Rectal smooth muscle tissue (tissue), 1 donor: ENCODE results near the gene FNIP2.
A peak's percentile ranks its signal among the peaks of the same experiment; 100 is the strongest.

Source experiments
- H3K27ac ChIP-seq: one replicate; pipeline ENCODE4 v1.7.0; 2013; ENCODE audit warnings: low read depth, low read length, inconsistent platforms
- H3K27me3 ChIP-seq: one replicate; pipeline ENCODE4 v1.7.0; 2013; ENCODE audit warnings: low read length; ENCODE audit not compliant: control insufficient read depth, insufficient read depth
- H3K36me3 ChIP-seq: one replicate; pipeline ENCODE4 v1.7.0; 2013; ENCODE audit warnings: low read length; ENCODE audit not compliant: control insufficient read depth, insufficient read depth
- H3K4me1 ChIP-seq: one replicate; pipeline ENCODE4 v1.7.0; 2013; ENCODE audit warnings: low read length; ENCODE audit not compliant: control insufficient read depth, insufficient read depth
- H3K4me3 ChIP-seq: one replicate; pipeline ENCODE4 v1.7.0; 2013; ENCODE audit warnings: low read length
- H3K9ac ChIP-seq: one replicate; pipeline ENCODE4 v1.7.0; 2013; ENCODE audit warnings: low read length

Gene FNIP2

DNA sequence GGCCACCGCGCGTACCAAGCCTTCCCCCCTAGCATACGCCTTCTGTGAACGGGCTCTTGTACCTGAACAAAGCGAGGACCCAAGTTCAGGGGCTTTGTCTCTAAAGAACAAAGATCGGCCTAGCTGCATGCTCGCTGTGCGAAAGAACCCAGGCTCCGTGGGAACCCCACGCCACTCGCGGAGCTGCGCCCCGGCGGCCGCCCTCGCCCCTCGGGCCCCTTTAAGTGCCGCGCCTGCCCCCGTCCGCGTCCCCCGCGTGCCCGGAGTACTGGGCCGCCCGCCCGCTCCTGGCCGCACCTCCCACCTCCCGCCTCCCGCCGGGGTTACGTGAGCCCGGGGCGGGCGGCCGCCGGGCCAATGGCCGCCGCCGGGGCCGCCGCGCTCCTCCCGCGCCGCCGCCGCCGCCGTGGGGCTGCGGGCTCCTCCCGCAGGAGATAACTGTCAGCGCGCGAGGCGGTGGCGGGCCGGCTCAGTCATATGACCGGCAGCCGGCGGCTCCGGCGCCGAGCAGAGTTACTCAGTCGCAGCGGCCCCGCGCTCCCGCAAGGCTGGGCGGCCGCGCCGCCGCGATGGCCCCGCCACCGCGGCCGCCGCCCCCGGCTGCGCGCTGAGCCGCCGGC lies at the start of gene FNIP2:
FNIP2 (plus strand) TSS at position 472 of the 620 bp plus-strand sequence. CDS start 187 bp downstream, outside the sequence.
- Histone ChIP-seq H3K9ac (peak within 1 kb of the TSS; percentile 78), H3K4me3 (peak within 1 kb of the TSS; percentile 96), H3K36me3 (no peaks in the 10 kb centered on the region), H3K27me3 (no peaks in the 10 kb centered on the region), H3K4me1 (peaks cover 3% of the 10 kb centered on the region), H3K27ac (peak within 1 kb of the TSS; percentile 88)

DNA sequence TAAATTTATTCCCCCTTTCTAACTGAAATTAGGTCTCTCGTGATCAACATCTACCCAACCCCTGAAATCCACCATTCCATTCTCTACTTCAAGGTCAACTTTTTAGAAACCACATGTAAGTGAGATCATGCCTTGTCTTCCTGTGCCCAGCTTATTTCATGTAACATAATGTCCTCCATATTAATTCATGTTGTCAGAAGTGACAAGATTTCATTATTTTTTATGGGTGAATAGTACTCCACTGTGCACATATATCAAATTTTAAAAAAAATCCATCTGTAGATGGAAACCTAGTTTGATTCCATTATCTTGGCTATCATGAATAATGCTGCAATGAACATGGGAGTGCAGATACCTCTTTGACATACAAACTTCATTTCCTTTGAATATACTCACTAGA lies 47.1 kb upstream of the FNIP2 start:
- Histone ChIP-seq H3K27me3 (no peaks in the 10 kb centered on the region), H3K36me3 (peaks cover 15% of the 10 kb centered on the region), H3K27ac (no peak overlapping the region), H3K4me3 (no peak overlapping the region), H3K9ac (no peak overlapping the region), H3K4me1 (peaks cover 8% of the 10 kb centered on the region)

- H3K36me3 ChIP-seq, result peaks cover 15% of the 10 kb centered on the region
- H3K9ac ChIP-seq, result peak overlapping the region; percentile 72
- H3K4me1 ChIP-seq, result peaks cover 8% of the 10 kb centered on the region
- H3K4me3 ChIP-seq, result peak overlapping the region; percentile 83
- H3K27ac ChIP-seq, result peak overlapping the region; percentile 88
- H3K27me3 ChIP-seq, result no peaks in the 10 kb centered on the region
Measured at GRCh38 chr4:158722291-158722916, 46.4 kb upstream of the FNIP2 start.

DNA sequence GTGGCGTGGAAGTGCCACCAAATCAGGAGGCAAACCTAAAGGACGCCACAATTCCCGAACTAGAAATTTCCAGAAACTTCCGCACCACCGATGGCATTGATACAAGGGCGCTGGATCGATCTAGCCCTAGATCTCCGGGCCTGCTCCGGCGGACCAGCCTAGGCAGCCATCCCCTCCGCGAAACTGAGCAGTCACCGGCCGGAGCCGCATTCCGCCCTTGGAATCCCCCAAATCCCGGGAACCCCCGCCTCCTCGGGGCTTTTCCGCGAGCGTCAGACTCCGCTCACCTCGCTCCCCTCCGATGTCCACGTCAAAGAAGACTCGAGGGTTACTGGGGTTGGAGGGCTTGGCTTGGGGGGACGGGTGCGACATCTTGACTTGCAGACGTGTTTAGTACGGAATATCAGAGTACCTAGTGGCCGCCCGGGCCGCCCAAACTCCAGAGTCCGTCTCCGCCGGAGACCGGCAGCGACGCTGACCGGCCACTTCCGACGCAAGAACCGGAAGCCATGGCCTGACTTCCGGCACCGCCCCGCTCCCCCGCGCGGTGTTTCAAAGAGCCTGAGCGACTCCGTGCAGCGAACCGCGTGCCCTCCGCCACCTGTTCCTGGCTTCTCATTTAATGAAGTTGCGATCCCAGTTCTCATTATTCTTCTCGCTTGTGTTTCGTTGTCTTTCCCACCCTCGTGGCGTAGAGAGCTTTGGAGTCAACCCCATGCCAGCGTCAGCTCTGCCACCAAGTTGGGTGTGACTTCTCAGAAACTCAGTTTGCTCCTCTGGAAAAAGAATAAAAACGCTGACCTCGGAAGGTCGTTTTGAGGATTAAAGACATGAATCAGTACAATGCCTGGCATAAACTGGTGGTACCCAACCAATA lies 45.7 kb upstream of the FNIP2 start, which contains the start of gene PPID:
PPID (minus strand) TSS at position 480 of the 877 bp plus-strand sequence; CDS start at position 372, 108 bp downstream.
- Histone ChIP-seq H3K27me3 (no peaks in the 10 kb centered on the region), H3K4me1 (peaks cover 8% of the 10 kb centered on the region), H3K4me3 (peak within 1 kb of the TSS; percentile 83), H3K9ac (peak within 1 kb of the TSS; percentile 72), H3K36me3 (peaks cover 10% of the 10 kb centered on the region), H3K27ac (peak within 1 kb of the TSS; percentile 88)

- Histone ChIP-seq H3K4me3 (no peak overlapping the region), H3K9ac (no peak overlapping the region), H3K27ac (no peak overlapping the region), H3K36me3 (peaks cover 5% of the 10 kb centered on the region), H3K27me3 (no peaks in the 10 kb centered on the region), H3K4me1 (peaks cover 8% of the 10 kb centered on the region)
Measured at GRCh38 chr4:158724637-158725036, 44.2 kb upstream of the FNIP2 start.

- Histone ChIP-seq H3K4me1 (peaks cover 8% of the 10 kb centered on the region), H3K9ac (no peak overlapping the region), H3K27me3 (no peaks in the 10 kb centered on the region), H3K27ac (no peak overlapping the region), H3K4me3 (no peak overlapping the region), H3K36me3 (no peaks in the 10 kb centered on the region)
Measured at GRCh38 chr4:158726633-158727032, 42.2 kb upstream of the FNIP2 start.

GRCh38 chr4:158728236-158728635 lies 40.6 kb upstream of the FNIP2 start:
- no peaks in the 10 kb centered on the region for H3K36me3 ChIP-seq
- H3K4me3 ChIP-seq, result no peak overlapping the region
- no peak overlapping the region for H3K27ac ChIP-seq
- no peak overlapping the region for H3K9ac ChIP-seq
- no peaks in the 10 kb centered on the region for H3K27me3 ChIP-seq
- H3K4me1 ChIP-seq, result no peaks in the 10 kb centered on the region

DNA sequence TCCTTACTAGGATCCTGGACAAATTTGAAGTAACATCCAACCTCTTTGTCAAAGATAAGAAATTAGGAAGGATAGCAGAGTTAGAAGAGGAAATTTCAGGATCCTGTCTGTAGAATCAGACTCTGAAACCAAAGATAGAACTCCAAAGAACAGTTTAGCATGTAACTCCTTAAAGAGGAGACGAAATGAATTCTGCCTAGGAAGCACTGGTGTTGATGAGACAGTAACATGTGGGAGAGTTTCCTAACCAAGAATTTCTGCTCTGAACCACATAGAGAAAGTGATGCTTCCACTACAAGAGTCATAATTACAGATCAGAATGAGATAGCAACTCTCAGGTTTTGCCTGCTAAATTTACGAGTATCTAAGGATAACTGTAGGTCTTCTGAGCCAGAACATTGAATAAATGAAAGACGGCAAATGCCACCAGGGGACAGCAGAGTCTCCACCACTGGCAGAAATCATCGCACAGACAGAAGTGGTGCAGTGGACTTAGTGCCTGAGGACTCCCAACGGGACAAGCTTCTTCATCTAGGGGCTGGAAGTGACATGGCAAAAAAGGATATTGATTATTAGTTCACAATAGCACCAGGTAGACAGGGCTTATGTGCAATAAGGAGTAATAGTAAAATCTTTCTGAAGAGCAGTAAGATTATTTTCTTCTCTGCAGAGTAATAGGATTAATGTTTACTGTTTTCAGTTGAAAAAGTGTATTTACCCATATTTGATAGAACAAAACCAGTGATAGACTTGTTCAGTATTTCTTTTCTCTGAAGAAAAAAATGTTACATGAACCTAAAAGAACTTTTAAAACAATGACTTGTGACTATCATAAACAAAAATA lies 38.9 kb upstream of the FNIP2 start:
- Histone ChIP-seq H3K4me3 (no peak overlapping the region), H3K9ac (no peak overlapping the region), H3K27ac (no peak overlapping the region), H3K36me3 (no peaks in the 10 kb centered on the region), H3K27me3 (no peaks in the 10 kb centered on the region), H3K4me1 (no peaks in the 10 kb centered on the region)

DNA sequence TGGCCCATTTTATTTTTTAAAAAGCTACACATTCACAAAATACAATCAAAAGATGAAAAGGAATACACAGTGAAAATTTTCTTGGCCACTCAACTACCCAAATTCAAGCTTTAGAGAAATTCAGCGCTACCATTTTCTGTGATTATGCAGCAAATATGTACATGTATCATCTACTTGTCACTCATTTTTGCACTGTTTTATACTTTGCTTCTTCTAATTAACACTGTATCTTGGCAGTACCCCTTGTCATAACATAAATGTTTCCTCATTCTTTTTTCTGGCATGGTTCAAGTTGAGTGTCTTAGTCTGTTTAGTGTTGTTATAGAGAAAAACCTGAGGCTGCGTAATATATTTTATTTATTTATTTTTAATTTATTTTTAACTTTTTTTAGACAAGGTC lies 30.0 kb upstream of the FNIP2 start:
- H3K4me3 ChIP-seq, result no peak overlapping the region
- no peaks in the 10 kb centered on the region for H3K36me3 ChIP-seq
- no peaks in the 10 kb centered on the region for H3K4me1 ChIP-seq
- H3K9ac ChIP-seq, result no peak overlapping the region
- no peaks in the 10 kb centered on the region for H3K27me3 ChIP-seq
- H3K27ac ChIP-seq, result no peak overlapping the region

DNA sequence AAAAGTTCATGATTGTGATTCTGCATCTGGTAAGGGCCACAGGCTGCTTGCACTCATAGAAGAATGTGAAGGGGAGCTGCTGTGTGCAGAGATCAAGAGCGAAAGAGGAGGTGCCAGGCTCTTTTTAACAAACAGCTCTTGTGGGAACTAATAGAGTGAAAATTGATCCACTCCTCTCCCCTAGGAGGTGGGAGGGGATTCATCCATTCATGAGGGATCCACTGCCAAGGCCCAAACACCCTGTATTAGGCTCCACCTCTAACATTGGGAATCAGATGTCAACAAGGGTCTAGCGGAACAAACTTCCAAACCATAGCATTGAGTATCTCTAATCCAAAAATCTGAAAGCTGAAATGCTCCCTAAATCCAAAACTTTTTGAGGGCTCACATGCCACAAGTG lies 29.2 kb upstream of the FNIP2 start:
- Histone ChIP-seq H3K27ac (no peak overlapping the region), H3K36me3 (no peaks in the 10 kb centered on the region), H3K4me3 (no peak overlapping the region), H3K27me3 (no peaks in the 10 kb centered on the region), H3K9ac (no peak overlapping the region), H3K4me1 (no peaks in the 10 kb centered on the region)

GRCh38 chr4:158741326-158742021 lies 27.4 kb upstream of the FNIP2 start:
- Histone ChIP-seq H3K36me3 (no peaks in the 10 kb centered on the region), H3K27me3 (no peaks in the 10 kb centered on the region), H3K9ac (no peak overlapping the region), H3K4me1 (no peaks in the 10 kb centered on the region), H3K4me3 (no peak overlapping the region), H3K27ac (no peak overlapping the region)
